H1 (cell line): ENCODE data around the gene RBM38. TPM values are rescaled to one million over a fixed set of nuclear protein-coding genes. Genes with fewer than 3 reads are reported as not detected.

Source experiments
- CTCF ChIA-PET: fragments of 300-600 bp; sonication (Branson Sonifier 250); formaldehyde crosslinking; loops from one replicate; lab custom pipeline; 2021; ENCODE audit not compliant: partially characterized antibody; lab: Charles Lee
- POLR2A ChIA-PET: fragments of 300-600 bp; sonication (Branson Sonifier 250); formaldehyde crosslinking; loops from one replicate; lab custom pipeline; 2021; ENCODE audit warnings: inconsistent platforms; ENCODE audit not compliant: partially characterized antibody; lab: Charles Lee
- DNase-seq, 2 experiments: peaks; one replicate each; pipeline versions ENCODE4 v3.0.0 to v3.0.0-alpha.2; 2010 to 2022; ENCODE audit warnings: low spot score in 2 of 2, low read depth in 1 of 2, mixed read lengths in 1 of 2
- FAIRE-seq: peaks from 2 replicates; lab custom pipeline; 2011; peaks lifted over from hg19 to GRCh38; lab: Jason Lieb, UNC
- H2AFZ ChIP-seq: 2 replicates; pipeline ENCODE4 v1.8.1; 2012; ENCODE audit warnings: low read length, inconsistent platforms
- H2AK5ac ChIP-seq: 2 replicates; pipeline ENCODE4 v1.6.1; 2013; ENCODE audit warnings: low read depth, low read length
- H2BK120ac ChIP-seq: replicated peaks from 2 replicates; pipeline ENCODE3; 2013; ENCODE audit warnings: low read depth, low read length, inconsistent platforms
- H2BK12ac ChIP-seq: 2 replicates; pipeline ENCODE4 v1.6.1; 2013; ENCODE audit warnings: low read depth, low read length
- H2BK15ac ChIP-seq: 2 replicates; pipeline ENCODE4 v1.6.1; 2013; ENCODE audit warnings: low read length
- H2BK20ac ChIP-seq: 2 replicates; pipeline ENCODE4 v1.6.1; 2013; ENCODE audit warnings: low read length
- H2BK5ac ChIP-seq: 2 replicates; pipeline ENCODE4 v1.6.1; 2013; ENCODE audit warnings: low read depth, low read length
- H3K14ac ChIP-seq: 2 replicates; pipeline ENCODE4 v1.6.1; 2013; ENCODE audit warnings: inconsistent platforms; ENCODE audit not compliant: insufficient read length
- H3K18ac ChIP-seq: 2 replicates; pipeline ENCODE4 v1.6.1; 2013; ENCODE audit warnings: low read length; ENCODE audit errors: extremely low read depth
- H3K23ac ChIP-seq: 2 replicates; pipeline ENCODE4 v1.6.1; 2013; ENCODE audit warnings: inconsistent platforms; ENCODE audit not compliant: insufficient read length
- H3K23me2 ChIP-seq: 2 replicates; pipeline ENCODE4 v1.6.1; 2013; ENCODE audit warnings: low read depth, low read length
- H3K27ac ChIP-seq: 2 replicates; pipeline ENCODE4 v1.6.1; 2011; ENCODE audit warnings: low read depth, low read length, inconsistent platforms
- H3K27me3 ChIP-seq, 4 experiments: replicated peaks in 1 of 4; 1 replicate in 1 of 4; 2 replicates in 3 of 4; pipeline versions ENCODE4 v1.6.1 to v1.8.1; 2011 to 2013; ENCODE audit warnings: low read length in 3 of 4, mild to moderate bottlenecking in 3 of 4, inconsistent platforms in 2 of 4, mixed read lengths in 2 of 4, moderate library complexity in 1 of 4; ENCODE audit not compliant: control insufficient read depth in 3 of 4, insufficient read depth in 3 of 4; ENCODE audit errors: extremely low read depth in 1 of 4
- H3K36me3 ChIP-seq, 4 experiments: 2 replicates each; pipeline versions ENCODE4 v1.6.1 to v1.8.1; 2011 to 2013; ENCODE audit warnings: mild to moderate bottlenecking in 4 of 4, low read length in 3 of 4, moderate library complexity in 2 of 4, control low read depth in 1 of 4, inconsistent platforms in 1 of 4; ENCODE audit not compliant: insufficient read depth in 4 of 4, control insufficient read depth in 2 of 4
- H3K4ac ChIP-seq: replicated peaks from 2 replicates; pipeline ENCODE3; 2013; ENCODE audit warnings: low read length, low read depth, mixed read lengths, inconsistent platforms; ENCODE audit not compliant: insufficient read length
- H3K4me1 ChIP-seq, 4 experiments: replicated peaks in 1 of 4; 1 replicate in 1 of 4; 2 replicates in 3 of 4; pipeline versions ENCODE4 v1.6.1 to v1.8.1; 2011 to 2013; ENCODE audit warnings: low read length in 3 of 4, inconsistent platforms in 2 of 4, mixed read lengths in 1 of 4; ENCODE audit not compliant: insufficient read depth in 4 of 4, control insufficient read depth in 3 of 4
- H3K4me2 ChIP-seq, 2 experiments: 2 replicates each; pipeline versions ENCODE4 v1.6.1 to v1.8.1; 2011 to 2013; ENCODE audit warnings: low read depth in 2 of 2, low read length in 2 of 2, control low read depth in 1 of 2, inconsistent platforms in 1 of 2, mild to moderate bottlenecking in 1 of 2; ENCODE audit not compliant: insufficient read depth in 1 of 2
- H3K4me3 ChIP-seq, 4 experiments: fragments of 200-600, 300-600 bp in 1 of 4; sonication (generic), shearing (Covaris generic), sonication (Bioruptor Twin) in 1 of 4; 2 replicates each; pipeline versions ENCODE4 v1.5.1 to v1.8.1; 2011 to 2016; ENCODE audit warnings: low read length in 4 of 4, low read depth in 3 of 4, control low read depth in 2 of 4, inconsistent platforms in 2 of 4, mild to moderate bottlenecking in 2 of 4, mixed read lengths in 1 of 4, moderate library complexity in 1 of 4; ENCODE audit not compliant: insufficient read depth in 2 of 4; ENCODE audit errors: extremely low read depth in 1 of 4
- H3K56ac ChIP-seq: replicated peaks from 2 replicates; pipeline ENCODE3; 2013; ENCODE audit warnings: low read depth, mild to moderate bottlenecking, mixed read lengths, low read length, inconsistent platforms; ENCODE audit not compliant: insufficient read length
- H3K79me1 ChIP-seq: 2 replicates; pipeline ENCODE4 v1.6.1; 2013; ENCODE audit warnings: low read depth, low read length, control low read depth
- H3K79me2 ChIP-seq, 2 experiments: 2 replicates each; pipeline versions ENCODE4 v1.6.1 to v1.8.1; 2012 to 2013; ENCODE audit warnings: low read length in 2 of 2, mild to moderate bottlenecking in 2 of 2, inconsistent platforms in 1 of 2; ENCODE audit not compliant: insufficient read depth in 2 of 2, control insufficient read depth in 1 of 2
- H3K9ac ChIP-seq, 4 experiments: replicated peaks in 1 of 4; 1 replicate in 1 of 4; 2 replicates in 3 of 4; pipeline versions ENCODE4 v1.6.1 to v1.8.1; 2011 to 2013; ENCODE audit warnings: low read depth in 3 of 4, low read length in 3 of 4, control low read depth in 2 of 4, mild to moderate bottlenecking in 2 of 4, moderate library complexity in 2 of 4, inconsistent platforms in 1 of 4; ENCODE audit errors: extremely low read depth in 1 of 4
- H3K9me3 ChIP-seq, 2 experiments: 2 replicates each; pipeline versions ENCODE4 v1.6.1 to v1.8.1; 2012 to 2013; ENCODE audit warnings: mild to moderate bottlenecking in 2 of 2, moderate library complexity in 2 of 2, control low read depth in 1 of 2, inconsistent platforms in 1 of 2, low read depth in 1 of 2, low read length in 1 of 2, mixed read lengths in 1 of 2; ENCODE audit not compliant: insufficient read depth in 2 of 2
- H4K20me1 ChIP-seq, 2 experiments: replicated peaks in 1 of 2; 2 replicates each; pipeline versions ENCODE3 to v1.8.1; 2011 to 2013; ENCODE audit warnings: inconsistent platforms in 2 of 2, low read length in 2 of 2, mild to moderate bottlenecking in 1 of 2; ENCODE audit not compliant: insufficient read depth in 2 of 2, control insufficient read depth in 1 of 2
- H4K5ac ChIP-seq: 2 replicates; pipeline ENCODE4 v1.6.1; 2013; ENCODE audit warnings: low read length, low read depth, mixed read lengths, inconsistent platforms; ENCODE audit not compliant: insufficient read length
- H4K8ac ChIP-seq: 2 replicates; pipeline ENCODE4 v1.8.0; 2013; ENCODE audit warnings: mild to moderate bottlenecking, moderate library complexity, low read length, inconsistent platforms; ENCODE audit not compliant: insufficient read depth; ENCODE audit errors: extremely low read depth
- H4K91ac ChIP-seq: replicated peaks from 2 replicates; pipeline ENCODE3; 2013; ENCODE audit warnings: low read length, mixed read lengths, inconsistent platforms; ENCODE audit not compliant: insufficient read length
- BACH1 ChIP-seq: IDR thresholded peaks from 2 replicates; pipeline ENCODE4 v1.6.1; 2012; ENCODE audit warnings: low read length, improper control_type of control experiment
- BCL11A ChIP-seq, 2 experiments: IDR thresholded peaks; one replicate each; pipeline ENCODE4 v1.6.1; 2011; ENCODE audit warnings: low read depth in 2 of 2, low read length in 2 of 2, mild to moderate bottlenecking in 2 of 2
- RNF2 ChIP-seq: fragments of 200-900, 300-1000 bp; sonication (generic); IDR thresholded peaks from 2 replicates; pipeline ENCODE4 v1.7.1; 2016; ENCODE audit warnings: borderline replicate concordance, low read depth, mild to moderate bottlenecking, antibody characterized with exemption, low read length; ENCODE audit not compliant: poor library complexity, severe bottlenecking; ENCODE audit errors: missing control alignments
- SIX5 ChIP-seq: IDR thresholded peaks from 2 replicates; pipeline ENCODE4 v1.6.1; 2011; ENCODE audit warnings: mild to moderate bottlenecking, low read depth, low read length
- TCF12 ChIP-seq: IDR thresholded peaks from 2 replicates; pipeline ENCODE4 v1.6.1; 2011; ENCODE audit warnings: low read depth, mild to moderate bottlenecking, low read length
- WGBS, 2 experiments: shearing (Covaris generic) in 1 of 2; methylation state at CpG; one replicate each; pipeline versions ENCODE4 v1.1.6 to v1.1.7; 2013 to 2015; ENCODE audit warnings: low lambda C conversion rate in 2 of 2, mixed read lengths in 2 of 2, inconsistent platforms in 1 of 2, low coverage in 1 of 2, missing lambda C conversion rate in 1 of 2; ENCODE audit not compliant: insufficient replicate concordance in 2 of 2, insufficient coverage in 1 of 2, insufficient read length in 1 of 2; ENCODE audit errors: extremely low coverage in 1 of 2, missing lambda C conversion rate in 1 of 2; 5-methylcytosine and 5-hydroxymethylcytosine counted together
- polyA plus RNA-seq, 7 experiments: library from polyadenylated mRNA; depleted of rRNA in 3 of 7; stranded (reverse) in 5 of 7; unstranded in 2 of 7; fragments of >200 nt in 5 of 7; fragments of 200-250 nt in 2 of 7; gene quantifications; 1 replicate in 5 of 7; 2 replicates in 1 of 7; 4 replicates in 1 of 7; pipeline versions ENCODE4 v1.2.1 to v1.2.3, GENCODE V29; 2011 to 2013; ENCODE audit warnings: missing spikeins in 2 of 7, mixed read lengths in 2 of 7
- total RNA-seq: library from RNA; stranded (reverse); fragmentation: NEBNext Ultra II Directional; extraction: Animal tissue kit (Norgen Biotek cat#: 25700); gene quantifications from 2 replicates; pipeline ENCODE4 v1.2.1, GENCODE V29; 2021

Gene RBM38
- total and polyA plus RNA-seq, 2 of the 8 experiments (the other 6 are each of a cell fraction or from before 2014, with no cell fraction given): 57.7 to 109 TPM

DNA sequence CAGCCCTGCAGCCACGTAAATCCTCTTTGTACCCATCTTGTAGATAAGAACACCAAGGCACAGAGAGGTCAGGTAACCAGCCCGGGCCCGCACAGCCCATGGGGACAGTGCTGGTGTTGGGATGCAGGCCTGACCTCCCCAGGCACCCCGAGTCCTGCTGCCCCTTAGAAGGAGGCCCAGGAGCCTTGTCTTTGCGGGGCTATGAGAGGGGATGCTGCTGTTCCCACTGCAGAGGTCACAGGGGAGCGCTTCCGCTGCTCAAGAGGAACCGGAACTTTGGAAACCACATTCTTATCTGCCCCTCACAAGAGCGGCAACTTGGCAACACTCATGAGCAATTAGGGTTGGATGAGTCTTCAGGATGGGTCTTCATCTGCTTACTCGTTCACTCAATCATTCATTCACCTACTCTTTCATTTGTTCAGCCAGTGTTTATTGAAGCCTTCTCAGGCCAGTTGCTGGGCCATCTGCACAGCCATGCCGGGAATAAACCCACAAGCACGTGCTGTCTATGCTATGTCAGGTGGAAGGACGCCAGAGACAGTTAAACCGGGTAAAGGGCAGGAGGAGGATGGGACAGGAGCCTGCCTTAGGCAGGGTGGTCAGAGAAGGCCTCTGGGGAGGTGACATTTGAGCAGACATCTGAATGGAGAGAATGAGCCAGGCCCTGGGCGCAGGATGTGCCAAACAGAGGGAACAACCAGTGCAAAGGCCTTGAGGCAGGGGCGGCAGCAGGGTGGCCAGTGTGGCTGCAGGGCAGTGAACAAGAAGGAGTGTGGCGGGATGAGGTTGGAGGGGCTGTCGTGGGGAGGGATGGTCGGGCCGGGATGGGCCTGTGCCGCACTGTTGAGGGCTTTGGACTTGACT is 60.8 kb downstream of the RBM38 start:
- no peak for TF ChIP-seq RNF2
- TF ChIP-seq SIX5: no peak
- no peak for TF ChIP-seq TCF12
- TF ChIP-seq BACH1: no peak
- no peak for TF ChIP-seq BCL11A (IDR thresholded peaks at IDR 0.05; ENCODE audit: low read depth in 2 of 2, low read length in 2 of 2)
- TF ChIP-seq, all 59 proteins: peak for 0
- Histone ChIP-seq H3K79me2 (no peaks in the 10 kb centered on the region), H4K5ac (no peak overlapping the region), H4K20me1 (peaks cover 0 to 1% of the 10 kb centered on the region in 2 experiments), H3K4me2 (no peak overlapping the region), H3K27ac (no peak overlapping the region), H3K9ac (no peak overlapping the region), H2AFZ (no peak overlapping the region; the same call in 1 of the 2 replicates), H3K56ac (no peak overlapping the region), H3K9me3 (no peaks in the 10 kb centered on the region; a peak in 1 of 4 replicates), H2BK120ac (no peak overlapping the region), H4K8ac (peak overlapping the region; percentile 29; the same call in 1 of the 2 replicates), H2BK20ac (0 out of 2 replicates have a peak overlapping the region, but pooled peaks have one; percentile 18), H3K36me3 (no peaks in the 10 kb centered on the region), H2AK5ac (no peak overlapping the region), H3K23me2 (peaks cover 2% of the 10 kb centered on the region; the same call in 1 of the 2 replicates), H3K79me1 (no peaks in the 10 kb centered on the region), H3K23ac (no peak overlapping the region), H3K14ac (no peak overlapping the region), H2BK12ac (no peak overlapping the region), H3K4me3 (no peak overlapping the region), H3K18ac (no peak overlapping the region), H3K27me3 (no peaks in the 10 kb centered on the region), H4K91ac (no peak overlapping the region), H2BK5ac (no peak overlapping the region), H3K4me1 (peaks cover 0 to 2% (median 0%) of the 10 kb centered on the region in 4 experiments; a peak in 2 of 7 replicates), H3K4ac (no peak overlapping the region), H2BK15ac (no peak overlapping the region)
- whole genome bisulfite sequencing, 2 experiments: 90% methylated on average over 21 of the region's 21 CpGs; no CpG with 5 or more reads in 1 of the 2 experiments
- DNase-seq (no peak), FAIRE-seq (no peak)
- CTCF ChIA-PET: interaction anchor here (1.0 to 1.1 kb wide), 2 partner anchors 15 to 46 kb away, joined by 3 to 4 read pairs; no protein-coding TSS in a partner anchor
- POLR2A ChIA-PET: no interaction called here
